ENCODE measurements around the gene ADAT2.

Gene ADAT2

DNA sequence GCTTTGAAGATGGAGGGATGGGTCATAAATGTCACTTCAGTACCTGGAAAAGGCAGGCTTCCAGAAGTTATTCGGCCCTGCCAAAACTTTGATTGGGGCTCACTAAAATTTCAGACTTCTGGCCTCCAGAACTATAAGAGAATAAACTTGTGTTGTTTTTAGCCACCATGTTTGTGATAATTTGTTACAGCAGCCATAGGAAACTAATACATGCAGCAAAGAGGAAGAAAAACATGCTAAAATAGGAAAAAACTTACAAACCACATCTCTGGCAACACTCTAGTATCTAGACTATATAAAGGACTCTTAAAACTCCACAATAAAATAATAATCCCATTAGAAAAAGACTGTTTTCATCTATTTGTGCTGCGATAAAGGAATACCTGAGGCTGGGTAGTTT lies 9.5 kb downstream of the ADAT2 start:
- no peak for DNase-seq

DNA sequence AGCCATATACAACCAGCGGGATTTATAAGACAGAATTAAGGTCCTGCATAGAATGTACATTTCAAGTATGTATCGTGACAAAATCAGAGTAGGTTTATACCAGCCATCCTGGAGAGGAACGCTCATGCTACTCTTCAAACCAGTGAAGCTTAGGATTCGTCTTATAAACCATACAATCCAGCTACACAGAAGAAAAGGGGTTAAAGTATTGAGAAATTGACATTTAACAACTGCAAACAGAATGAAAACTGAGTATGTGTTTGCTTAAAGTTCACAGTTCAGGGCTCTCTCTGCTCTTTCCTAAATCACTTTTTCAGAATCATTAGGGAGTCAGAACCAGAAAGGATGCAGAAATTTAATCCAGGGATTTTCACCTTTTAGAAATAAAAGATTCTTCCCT lies 17.9 kb downstream of the ADAT2 start:
- DNase-seq = no peak

DNA sequence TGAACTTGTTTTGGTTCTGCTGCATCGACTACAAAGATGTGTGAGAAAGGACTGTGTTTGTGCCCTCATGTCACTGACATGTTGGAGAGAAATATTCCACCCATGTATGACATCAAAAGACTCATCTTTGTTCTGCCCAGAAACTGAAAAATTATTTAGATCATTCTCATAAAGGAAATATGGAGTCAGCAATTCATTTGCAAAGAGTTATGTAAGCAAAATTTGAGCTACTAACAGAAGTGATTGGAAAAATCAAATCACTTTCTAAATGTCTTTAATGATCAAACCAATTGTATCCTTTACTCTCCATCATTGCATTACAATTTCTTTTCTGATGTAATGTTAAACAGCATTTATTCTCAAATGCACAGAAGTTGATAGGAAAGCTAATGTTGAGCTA lies 19.3 kb downstream of the ADAT2 start:
- DNase-seq = no peak

DNA sequence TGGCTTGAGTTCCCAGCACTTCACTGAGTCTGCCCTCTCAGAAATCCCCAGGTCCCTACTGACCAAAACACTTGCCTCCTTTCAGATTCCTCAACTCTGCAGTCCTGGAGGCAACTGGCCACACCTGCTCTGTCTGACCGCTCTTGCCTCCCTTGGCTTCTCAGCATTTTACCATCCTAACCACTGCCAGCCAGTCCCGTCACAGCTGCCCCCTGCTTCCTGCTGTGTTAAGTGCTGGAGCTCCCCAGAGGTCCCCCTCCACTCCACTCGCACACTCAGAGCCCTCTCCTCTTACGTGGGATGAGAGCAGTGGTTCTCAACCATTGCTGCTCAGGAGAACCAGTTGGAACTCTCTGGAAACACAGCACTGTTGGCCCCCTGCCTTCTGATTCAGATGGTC lies 20.5 kb downstream of the ADAT2 start:
- no peak for DNase-seq

DNA sequence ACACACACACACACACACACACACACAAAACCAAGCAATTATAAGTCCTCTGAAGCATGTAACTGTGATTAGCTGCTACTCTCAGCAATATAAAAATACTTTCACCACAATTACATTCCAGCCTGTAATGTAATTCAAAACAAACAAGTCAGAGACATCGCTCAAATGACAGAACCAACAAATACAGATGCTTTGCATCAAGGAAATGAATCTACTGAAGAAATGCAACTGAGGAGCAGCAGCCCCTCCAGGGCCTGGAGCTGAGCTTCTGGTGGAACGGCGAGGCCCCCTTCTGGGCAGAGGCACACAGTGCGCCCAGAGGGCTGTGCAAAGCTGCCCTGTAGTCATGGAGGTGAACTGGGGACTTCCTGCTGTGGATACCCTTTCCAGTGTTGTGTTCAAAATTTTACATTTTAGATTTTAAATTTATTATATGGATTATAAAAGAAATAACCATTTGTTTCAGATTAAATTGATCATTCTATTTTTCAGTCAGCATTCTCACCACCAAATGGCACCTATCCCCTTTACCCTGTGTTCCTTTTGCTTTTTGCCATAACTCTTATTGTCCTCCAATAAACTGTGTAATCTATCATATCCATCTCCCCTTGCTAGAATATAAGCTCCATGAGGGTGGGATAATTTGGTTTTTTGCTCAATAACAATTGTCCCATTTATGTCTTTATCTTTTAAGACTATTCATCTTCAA lies 23.2 kb downstream of the ADAT2 start:
- peak; percentile 67 for DNase-seq

DNA sequence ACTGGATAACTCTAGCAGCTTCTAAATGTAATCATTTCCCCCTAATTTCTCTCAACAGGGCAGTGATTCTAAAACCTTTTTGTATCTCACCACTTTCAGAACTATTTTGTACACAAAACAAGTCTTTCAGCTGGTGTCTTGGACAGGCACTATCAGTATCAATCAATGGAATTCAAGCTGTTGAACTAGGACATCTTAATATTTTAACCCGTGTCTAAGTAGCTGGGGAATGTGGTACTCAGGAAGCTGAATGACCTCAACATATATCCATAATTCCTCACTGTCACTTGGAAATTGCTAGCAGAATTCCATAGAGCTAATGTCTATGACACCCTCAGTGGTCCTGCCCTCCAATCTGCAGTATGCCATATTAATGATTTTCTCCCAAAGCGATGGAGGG lies 24.5 kb downstream of the ADAT2 start:
- no peak for DNase-seq

DNA sequence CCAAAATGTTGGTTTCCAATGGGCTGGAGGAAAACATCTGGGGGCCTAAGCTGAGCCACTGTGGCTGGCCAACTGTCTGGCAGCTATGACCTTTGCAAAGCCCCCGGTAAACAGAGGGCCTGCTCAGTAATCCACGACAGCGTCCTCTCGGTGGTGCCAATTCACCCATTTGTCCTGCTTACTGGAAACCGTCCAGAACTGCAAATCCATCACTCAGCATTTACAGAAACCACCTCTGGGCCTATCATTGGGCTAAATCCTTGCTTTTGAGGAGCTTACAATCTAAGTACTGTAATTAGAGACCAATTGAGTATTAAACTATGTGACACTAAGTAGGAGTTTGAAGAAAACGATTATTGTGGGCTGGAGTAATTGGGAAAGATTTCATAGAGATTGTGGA lies 31.0 kb downstream of the ADAT2 start:
- DNase-seq = no peak

DNA sequence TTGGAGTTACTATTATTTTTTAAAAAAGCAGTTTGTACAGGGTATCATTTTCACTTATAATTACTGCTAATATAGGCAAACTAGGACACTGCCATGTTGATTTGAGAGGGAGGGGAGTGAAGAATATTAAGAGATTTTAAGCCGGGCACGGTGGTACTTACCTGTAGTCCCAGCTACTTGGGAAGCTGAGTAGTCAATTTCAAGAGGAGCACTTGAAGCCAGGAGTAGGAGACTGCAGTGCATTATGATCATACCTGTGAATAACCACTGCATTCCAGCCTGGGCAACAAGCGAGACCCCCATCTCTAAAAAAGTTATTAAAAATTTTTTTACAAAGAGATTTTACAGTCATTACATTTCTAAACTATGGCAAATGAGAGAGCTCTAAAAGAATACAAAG lies 35.7 kb downstream of the ADAT2 start:
- DNase-seq = no peak

DNA sequence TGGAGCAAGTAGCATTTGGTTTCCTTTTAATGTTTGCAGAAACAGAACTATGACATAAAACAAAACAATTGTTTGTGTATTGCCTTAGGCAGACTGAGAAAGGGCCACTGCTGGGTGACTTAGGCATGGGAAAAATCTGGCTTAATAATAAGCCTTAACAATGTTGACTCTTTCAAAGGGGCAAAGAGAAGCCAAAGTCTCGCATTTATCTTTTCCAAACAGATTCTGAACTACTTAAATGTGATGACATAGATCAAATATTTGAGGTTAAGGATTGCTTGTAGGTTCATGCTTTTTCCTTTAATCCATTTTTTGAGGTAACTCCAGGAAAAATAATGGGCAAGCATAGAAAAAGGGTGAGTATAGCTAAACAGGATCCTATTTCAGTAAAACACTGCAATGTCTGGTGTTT lies 39.6 kb downstream of the ADAT2 start:
- DNase-seq = no peak

DNA sequence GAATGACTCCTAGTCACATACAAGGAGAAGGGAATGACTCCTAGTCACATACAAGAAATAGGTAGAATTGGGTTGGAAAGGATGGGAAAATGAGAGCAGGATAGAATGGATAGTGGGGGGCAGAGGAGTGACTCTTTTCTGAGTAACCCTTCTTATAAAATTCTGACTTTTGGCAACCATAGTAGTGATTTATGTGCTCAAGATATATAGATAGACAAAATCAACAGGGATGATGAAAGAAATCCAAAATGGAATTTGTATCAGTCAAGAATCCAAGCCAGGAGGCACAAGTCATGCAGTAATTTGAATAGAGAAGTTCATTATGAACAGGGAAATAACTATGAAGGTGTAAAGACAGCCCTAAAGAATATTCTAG lies 41.7 kb downstream of the ADAT2 start:
- no peak for DNase-seq

DNA sequence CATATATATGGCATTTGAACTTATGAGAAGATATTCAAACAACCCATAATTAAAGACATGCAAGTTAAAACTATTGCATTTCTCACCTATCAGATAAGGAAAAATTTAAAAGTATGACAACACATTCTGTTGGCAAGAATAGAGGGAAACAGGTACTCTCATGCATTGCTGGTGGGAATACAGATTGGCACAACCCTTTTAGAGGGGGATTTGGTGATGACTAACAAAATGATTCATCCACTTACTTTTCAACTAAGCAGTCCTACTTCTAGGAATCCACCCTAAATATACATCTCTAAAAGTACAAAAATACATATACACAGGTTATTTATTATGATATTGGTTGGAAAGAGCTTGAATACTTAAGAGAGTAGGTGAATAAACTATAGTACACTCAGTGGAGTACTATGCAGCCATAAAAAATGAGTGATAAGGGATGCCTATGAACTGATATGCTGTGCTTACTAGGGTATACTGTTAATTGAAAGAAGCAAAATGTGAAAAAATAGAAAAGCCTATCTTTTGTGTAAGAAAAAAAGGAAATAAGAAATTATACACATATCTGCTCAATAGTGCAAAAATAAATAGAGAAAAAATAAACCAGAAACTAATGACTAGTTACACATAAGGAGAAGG lies 42.2 kb downstream of the ADAT2 start:
- DNase-seq = no peak

DNA sequence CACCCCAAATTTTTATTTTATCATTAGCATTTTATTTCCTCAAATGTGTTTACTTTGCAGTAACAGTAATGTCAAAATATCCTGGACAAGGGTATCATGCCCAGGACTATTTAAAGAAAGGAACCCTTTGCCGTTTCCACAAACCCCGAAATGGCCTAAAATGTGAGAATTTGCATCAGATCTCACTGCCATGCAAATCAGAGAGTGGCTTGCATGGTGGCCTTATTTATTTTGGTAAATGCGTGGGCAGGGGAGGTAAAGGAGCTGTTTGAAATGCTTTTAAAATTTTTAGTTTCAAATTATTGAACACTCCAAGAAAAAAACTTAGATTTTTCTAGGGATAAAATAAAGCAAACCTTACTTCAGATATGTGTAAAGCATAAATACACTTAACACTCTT lies 43.8 kb downstream of the ADAT2 start:
- DNase-seq = no peak

DNA sequence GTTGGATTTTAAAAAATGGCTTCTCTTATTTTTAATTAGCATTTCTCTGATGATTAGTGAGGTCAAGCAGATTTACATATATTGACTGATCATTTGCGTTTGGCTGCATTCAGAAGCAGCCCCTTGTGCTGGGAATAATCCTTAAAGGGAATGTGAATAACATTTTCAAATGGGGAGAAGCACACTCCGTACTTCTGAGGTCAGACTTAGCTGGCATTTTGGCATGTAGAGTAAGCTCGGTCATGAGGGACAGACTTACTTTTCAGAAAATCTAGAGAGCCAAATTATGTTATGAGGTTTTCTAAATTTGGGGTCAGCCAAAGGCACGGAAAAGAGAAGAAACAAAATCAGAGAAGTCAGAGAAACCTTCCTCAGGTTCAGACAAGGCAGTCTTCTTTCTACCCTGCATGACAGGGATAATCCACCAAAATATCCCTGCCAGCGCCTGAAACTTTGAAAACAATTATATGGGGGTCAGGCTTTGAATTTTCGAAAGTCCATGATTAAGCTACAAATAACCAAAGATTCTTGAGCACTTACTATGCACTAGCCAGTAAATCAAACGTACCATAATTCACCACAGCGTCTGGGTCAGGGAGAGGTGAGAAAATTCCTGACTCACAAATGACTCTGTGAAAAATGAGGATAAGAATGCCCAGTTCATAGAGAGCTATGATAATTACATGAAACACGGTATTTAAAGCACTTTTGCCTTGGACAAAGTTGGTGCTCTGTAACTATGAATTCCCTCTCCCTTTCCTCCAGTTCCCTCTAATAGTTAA lies 44.9 kb downstream of the ADAT2 start:
- DNase-seq = no peak

DNA sequence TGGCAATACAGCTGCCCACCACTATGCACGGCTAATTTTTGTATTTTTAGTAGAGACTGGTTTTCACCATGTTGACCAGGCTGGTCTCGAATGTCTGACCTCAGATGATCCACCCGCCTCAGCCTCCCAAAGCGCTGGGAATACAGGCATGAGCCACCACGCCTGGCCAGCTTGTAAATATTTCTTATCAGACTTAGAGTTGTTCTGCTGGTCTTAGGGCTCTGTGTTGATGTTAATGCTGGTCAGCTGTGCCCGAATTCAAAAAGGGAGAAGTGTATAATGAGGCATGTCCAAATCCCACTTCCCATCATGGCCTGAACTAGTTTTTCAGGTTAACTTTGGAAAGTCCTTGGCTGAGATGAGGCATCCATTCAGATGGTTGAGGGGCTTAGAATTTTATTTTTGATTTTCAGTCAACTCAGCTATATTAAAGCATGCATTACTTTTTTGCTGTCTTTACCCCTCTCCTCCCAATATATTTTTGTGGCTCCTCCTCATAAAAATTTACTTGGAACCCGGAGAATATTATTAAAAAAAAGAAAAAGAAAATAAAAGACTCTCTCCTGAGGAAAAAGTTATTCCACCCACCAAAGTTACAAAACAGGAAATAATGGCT lies 47.7 kb downstream of the ADAT2 start:
- DNase-seq = no peak

DNA sequence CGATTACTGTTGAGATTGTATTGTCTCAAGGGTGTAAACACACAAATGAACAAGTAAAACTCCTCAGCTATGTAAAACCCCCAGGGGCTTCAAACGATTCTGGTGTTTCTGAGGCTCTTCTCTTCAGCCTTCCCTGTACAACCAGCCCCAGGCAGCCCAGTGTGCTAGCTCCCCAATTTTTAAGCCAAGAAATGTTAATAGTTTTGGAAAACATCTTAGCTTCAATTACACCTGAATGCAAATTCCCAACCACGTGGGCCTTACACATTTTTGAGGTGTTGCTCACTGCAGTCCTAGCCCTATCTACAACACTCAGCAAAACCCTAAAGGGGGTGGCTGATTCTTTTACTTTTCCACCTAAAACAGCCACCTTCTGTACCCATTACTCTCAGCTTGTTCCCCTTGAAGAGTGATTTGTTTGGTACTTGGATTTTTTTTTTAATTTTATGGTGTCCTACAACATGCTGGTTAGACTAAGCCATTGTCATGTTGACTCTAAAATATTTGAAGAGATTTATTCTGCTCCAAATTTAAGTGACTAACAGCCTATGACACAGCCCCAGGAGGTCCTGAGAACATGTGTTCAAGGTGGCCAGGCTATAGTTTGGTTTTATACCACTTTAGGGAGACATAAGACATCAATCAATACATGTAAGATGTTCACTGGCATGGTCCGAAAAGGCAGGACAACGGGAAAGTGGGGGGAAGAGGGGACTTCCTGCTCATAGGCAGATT lies 48.7 kb downstream of the ADAT2 start:
- DNase-seq = no peak

DNA sequence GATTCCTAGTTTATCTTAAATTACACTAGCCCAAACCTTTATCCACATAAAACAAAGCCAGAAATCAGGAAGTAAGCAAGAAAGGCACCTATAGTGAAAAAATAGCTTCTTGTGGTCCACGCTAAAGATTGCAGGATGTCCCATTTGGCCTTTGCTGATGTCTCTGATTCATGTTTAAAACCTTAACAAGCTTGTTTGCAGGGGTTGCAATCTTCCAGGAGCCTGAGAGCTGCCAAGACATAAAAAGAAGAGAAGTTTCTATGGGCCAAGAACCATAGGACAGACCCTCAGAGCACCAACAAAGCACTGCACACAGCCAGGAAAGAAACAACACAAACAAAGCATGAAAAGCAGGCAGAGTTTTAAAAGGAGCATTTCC lies 49.4 kb downstream of the ADAT2 start:
- no peak for DNase-seq

DNA sequence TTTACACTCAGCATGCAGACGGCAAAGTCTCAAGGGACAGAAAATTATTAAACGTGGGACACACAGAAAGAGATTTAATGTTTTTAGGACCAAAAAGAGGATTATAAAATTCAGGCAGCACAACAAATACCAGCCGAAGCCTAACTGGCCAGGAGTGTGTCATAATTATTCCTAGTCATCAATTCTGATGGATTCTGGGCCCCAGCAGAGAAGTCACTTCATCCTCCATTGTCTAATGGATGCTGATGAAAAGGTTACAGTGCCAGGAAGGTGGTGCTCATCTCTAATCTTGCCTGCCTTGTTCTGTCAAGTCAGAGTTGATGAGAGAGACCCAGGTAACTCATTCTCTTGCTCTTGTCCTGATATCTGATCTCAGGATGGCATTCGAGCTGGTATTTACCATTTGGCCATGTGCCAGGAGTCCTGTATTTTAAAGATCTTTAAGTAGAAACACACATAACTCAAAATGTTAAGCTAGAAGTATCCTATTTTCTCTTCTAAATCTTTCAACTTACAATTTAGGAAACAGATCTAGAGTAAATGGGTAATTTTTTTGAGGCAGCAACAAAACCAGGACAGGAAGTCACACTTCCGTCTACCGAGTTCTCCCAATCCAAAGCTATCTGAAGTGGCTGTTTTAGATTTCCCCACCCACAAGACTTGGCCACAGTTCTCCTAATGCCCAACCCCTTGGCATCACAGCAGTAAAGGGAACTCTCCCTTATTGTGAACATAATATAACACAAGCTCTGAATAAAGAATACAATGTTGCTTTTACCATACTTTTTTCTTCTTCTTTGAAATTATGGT lies 50.0 kb downstream of the ADAT2 start:
- DNase-seq = peak; percentile 6

DNA sequence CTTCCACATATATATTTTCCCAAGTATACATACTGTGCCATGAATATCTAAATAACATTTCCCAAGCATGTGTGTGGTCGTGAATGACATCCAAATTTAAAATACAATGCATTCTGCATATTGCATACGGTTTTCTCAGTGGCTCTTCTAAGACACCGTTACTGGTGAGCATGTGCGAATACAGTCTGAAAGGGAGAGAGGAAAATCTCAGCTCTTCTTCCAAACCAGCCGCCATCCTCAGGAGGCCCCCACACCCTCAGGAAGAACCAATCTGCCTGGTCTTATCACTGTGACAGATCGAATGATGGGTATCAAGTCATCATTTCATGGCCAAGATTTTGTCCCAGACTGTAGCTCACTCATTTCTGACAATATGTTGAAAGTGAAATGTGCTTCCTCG lies 50.7 kb downstream of the ADAT2 start:
- DNase-seq = no peak

DNA sequence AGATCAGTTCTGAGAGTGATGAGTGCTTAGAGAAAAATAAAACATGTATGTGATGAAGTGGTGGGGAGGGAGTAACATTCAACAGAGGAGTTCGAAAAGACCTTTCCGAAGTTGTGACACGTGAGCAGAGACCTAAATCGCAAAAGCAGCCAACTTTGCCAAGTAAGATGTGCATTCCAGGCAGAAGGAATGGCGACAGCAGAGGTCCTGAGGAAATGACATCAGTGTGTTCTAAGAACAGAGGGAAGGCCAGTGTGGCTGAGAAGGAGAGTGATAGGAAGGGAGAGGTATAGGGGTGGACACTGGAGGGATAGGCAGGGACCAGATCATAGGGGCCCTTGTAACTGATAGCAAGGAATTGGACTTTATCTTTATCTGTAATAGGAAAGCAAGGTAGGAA lies 51.3 kb downstream of the ADAT2 start:
- DNase-seq = no peak

DNA sequence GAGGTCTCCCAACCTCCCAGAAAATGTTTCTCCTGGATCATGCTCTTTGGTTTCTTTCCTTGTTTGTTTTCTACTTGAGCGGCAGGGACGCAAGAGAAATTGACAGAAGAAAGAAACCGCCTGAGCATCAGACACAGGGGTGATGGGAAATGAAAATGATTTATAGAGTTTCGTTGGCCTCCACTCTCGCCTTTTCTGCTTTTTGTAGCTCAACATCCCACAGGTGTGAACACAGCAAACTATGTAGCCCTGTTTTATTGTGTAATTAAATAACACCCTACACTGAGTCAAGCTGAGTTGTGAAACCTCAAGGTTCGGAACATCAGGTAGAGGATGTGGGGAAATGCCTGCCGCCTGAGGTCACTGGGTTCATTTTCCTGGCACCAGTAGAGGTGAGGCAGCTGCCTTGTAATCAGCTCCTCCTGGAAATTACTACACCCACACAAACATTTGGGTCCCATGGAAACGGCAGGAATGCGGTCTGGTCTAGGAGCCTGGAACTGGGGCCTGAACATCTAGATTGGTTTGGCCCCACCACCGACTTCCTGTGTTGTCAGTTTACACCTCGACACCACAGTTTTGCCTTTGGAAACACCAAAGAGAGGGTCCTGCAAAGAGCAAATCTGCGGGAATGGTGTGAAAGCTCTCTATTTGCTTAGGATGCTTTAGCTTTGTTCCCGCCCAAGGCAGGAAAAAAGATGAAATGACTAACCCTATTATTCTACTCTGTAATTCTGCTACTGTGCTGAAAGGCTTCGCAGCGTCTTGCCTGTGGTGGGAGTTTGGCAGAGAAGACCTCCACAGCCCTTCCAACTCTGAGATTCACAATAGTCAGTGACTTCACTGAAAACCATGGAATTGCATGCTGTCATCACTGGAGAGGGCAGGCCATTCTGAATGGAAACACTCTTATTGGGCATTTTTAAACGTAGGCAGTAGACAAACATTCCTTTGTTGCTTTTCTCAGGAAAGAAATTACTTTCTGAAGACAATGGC lies 53.0 kb downstream of the ADAT2 start:
- DNase-seq = peak; percentile 40
